A549 (cell line): ENCODE results near the gene BAIAP2L1. TPM values are rescaled to one million over a fixed set of nuclear protein-coding genes. Genes with fewer than 3 reads are reported as not detected.
A peak's percentile ranks its signal among the peaks of the same experiment; 100 is the strongest.

Source experiments
- ATAC-seq, 2 experiments: fragments of 200-7000 bp in 1 of 2; fragments of >200 bp in 1 of 2; cut with Nextera tagmentation in 1 of 2; cut with Tn5 transposase in 1 of 2; 3 replicates each; pipeline versions ENCODE4 v1.8.0 to v1.9.1; 2018 to 2020; ENCODE audit warnings: mild to moderate bottlenecking in 1 of 2, moderate library complexity in 1 of 2
- CTCF ChIA-PET: fragments of 300-600 bp; sonication (Branson Sonifier 250); formaldehyde crosslinking; extraction: SDS; loops from one replicate; lab custom pipeline; 2021; ENCODE audit warnings: antibody characterized with exemption, inconsistent platforms; lab: Yijun Ruan, JAX
- POLR2A ChIA-PET: fragments of 350-600 bp; formaldehyde crosslinking; extraction: SDS; loops from one replicate; lab custom pipeline; 2021; ENCODE audit warnings: antibody characterized with exemption, inconsistent platforms; lab: Yijun Ruan, JAX
- DNase-seq, 2 experiments: peaks; one replicate each; pipeline versions ENCODE4 v3.0.0 to v3.0.0-alpha.2; 2011 to 2016; ENCODE audit warnings: low read depth in 1 of 2, low spot score in 1 of 2
- FAIRE-seq: peaks from 2 replicates; lab custom pipeline; 2011; peaks lifted over from hg19 to GRCh38; lab: Jason Lieb, UNC
- H3K27ac ChIP-seq, 2 experiments: fragments of >200 bp; sonication (Bioruptor Twin); formaldehyde crosslinking; 3 replicates each; pipeline ENCODE4 v1.5.1; 2016 to 2017
- H3K4me1 ChIP-seq: fragments of >200 bp; sonication (Bioruptor Twin); formaldehyde crosslinking; 3 replicates; pipeline ENCODE4 v1.6.1; 2016
- H3K4me2 ChIP-seq: fragments of >200 bp; sonication (Bioruptor Twin); formaldehyde crosslinking; 3 replicates; pipeline ENCODE4 v1.6.1; 2016
- H3K4me3 ChIP-seq: fragments of >200 bp; sonication (Bioruptor Twin); formaldehyde crosslinking; 3 replicates; pipeline ENCODE4 v1.5.1; 2016
- H3K9me3 ChIP-seq: fragments of >200 bp; sonication (Bioruptor Twin); formaldehyde crosslinking; 3 replicates; pipeline ENCODE4 v1.6.1; 2016
- BHLHE40 ChIP-seq: IDR thresholded peaks from 2 replicates; pipeline ENCODE4 v1.6.1; 2012; ENCODE audit warnings: low read depth, low read length, inconsistent platforms
- CBX2 ChIP-seq: fragments of 200-600 bp; sonication (generic); IDR thresholded peaks from 2 replicates; pipeline ENCODE4 v1.6.1; 2016; ENCODE audit warnings: low read depth, mild to moderate bottlenecking, borderline replicate concordance
- CEBPB ChIP-seq, 2 experiments: fragments of >200 bp in 1 of 2; sonication (Bioruptor Twin) in 1 of 2; formaldehyde crosslinking in 1 of 2; IDR thresholded peaks; 2 replicates each; pipeline ENCODE4 v1.6.1; 2012 to 2016
- CHD4 ChIP-seq: fragments of 200-600 bp; sonication (generic); IDR thresholded peaks from 2 replicates; pipeline ENCODE4 v1.6.1; 2016; ENCODE audit warnings: antibody characterized with exemption, mild to moderate bottlenecking, borderline replicate concordance
- ESRRA ChIP-seq: fragments of 150-350 bp; IDR thresholded peaks from 2 replicates; pipeline ENCODE4 v1.6.1; 2014; ENCODE audit warnings: mild to moderate bottlenecking, low read length, borderline replicate concordance
- HDAC2 ChIP-seq: fragments of 200-600 bp; sonication (generic); IDR thresholded peaks from 2 replicates; pipeline ENCODE4 v1.6.1; 2016
- KDM1A ChIP-seq: fragments of 200-600 bp; sonication (generic); IDR thresholded peaks from 2 replicates; pipeline ENCODE4 v1.6.1; 2016; ENCODE audit warnings: low read depth, mild to moderate bottlenecking
- KDM5A ChIP-seq: fragments of 200-600 bp; sonication (generic); IDR thresholded peaks from 2 replicates; pipeline ENCODE4 v1.6.1; 2016; ENCODE audit warnings: antibody characterized with exemption, mild to moderate bottlenecking
- NPAS2 ChIP-seq: fragments of 250-450 bp; sonication (Bioruptor Pico); IDR thresholded peaks from 2 replicates; pipeline ENCODE4 v1.8.0; 2022; ENCODE audit warnings: mild to moderate bottlenecking, moderate library complexity, borderline replicate concordance
- NR3C1 ChIP-seq: fragments of >200 bp; sonication (Bioruptor Twin); formaldehyde crosslinking; IDR thresholded peaks from 3 replicates; pipeline ENCODE4 v1.6.1; 2017
- PHF8 ChIP-seq: fragments of 200-600 bp; sonication (generic); IDR thresholded peaks from 2 replicates; pipeline ENCODE4 v1.6.1; 2016; ENCODE audit warnings: low read depth, mild to moderate bottlenecking, antibody characterized with exemption, moderate library complexity, borderline replicate concordance
- RCOR1 ChIP-seq: fragments of 150-350 bp; IDR thresholded peaks from 2 replicates; pipeline ENCODE4 v1.6.1; 2014; ENCODE audit warnings: antibody characterized with exemption, low read length, low read depth
- SMC3 ChIP-seq: fragments of >200 bp; sonication (Bioruptor Twin); formaldehyde crosslinking; IDR thresholded peaks from 3 replicates; pipeline ENCODE4 v1.6.1; 2018; ENCODE audit warnings: inconsistent platforms
- WGBS: methylation state at CpG from one replicate; pipeline ENCODE4 v1.1.6; 2017; ENCODE audit errors: missing lambda C conversion rate; 5-methylcytosine and 5-hydroxymethylcytosine counted together
- polyA plus RNA-seq, 4 experiments: library from polyadenylated mRNA; depleted of rRNA in 3 of 4; stranded (reverse); fragments of >200 nt; fragmentation: RNase III in 1 of 4; extraction: RNeasy Plus Mini Kit Qiagen cat#74134 plus additional on column Dnase treatment in 1 of 4; gene quantifications; 2 replicates in 3 of 4; 3 replicates in 1 of 4; pipeline ENCODE4 v1.2.3, GENCODE V29; 2011 to 2017
- TF ChIP-seq, protein P1 (sequence below): IDR thresholded peaks from 2 replicates; pipeline ENCODE4 v1.6.1; 2012; ENCODE audit warnings: low read depth, borderline replicate concordance
- TF ChIP-seq, protein P2 (sequence below): fragments of 150-350 bp; IDR thresholded peaks from 2 replicates; pipeline ENCODE4 v1.6.1; 2014; ENCODE audit warnings: low read depth, mild to moderate bottlenecking, low read length
- TF ChIP-seq, protein P3 (sequence below): IDR thresholded peaks from 2 replicates; pipeline ENCODE4 v1.6.1; 2012
- TF ChIP-seq, protein P4 (sequence below): fragments of 250-450 bp; sonication (Bioruptor Pico); IDR thresholded peaks from 2 replicates; pipeline ENCODE4 v1.5.0; 2021; ENCODE audit warnings: mild to moderate bottlenecking, moderate library complexity, borderline replicate concordance
- TF ChIP-seq, protein P5 (sequence below): fragments of >200 bp; sonication (Bioruptor Twin); formaldehyde crosslinking; IDR thresholded peaks from 3 replicates; pipeline ENCODE4 v1.6.1; 2016

The BAIAP2L1 gene
- polyA plus RNA-seq, 2 of the 4 experiments (the other 2 are of a cell fraction), result 39.4 to 89.3 TPM

DNA sequence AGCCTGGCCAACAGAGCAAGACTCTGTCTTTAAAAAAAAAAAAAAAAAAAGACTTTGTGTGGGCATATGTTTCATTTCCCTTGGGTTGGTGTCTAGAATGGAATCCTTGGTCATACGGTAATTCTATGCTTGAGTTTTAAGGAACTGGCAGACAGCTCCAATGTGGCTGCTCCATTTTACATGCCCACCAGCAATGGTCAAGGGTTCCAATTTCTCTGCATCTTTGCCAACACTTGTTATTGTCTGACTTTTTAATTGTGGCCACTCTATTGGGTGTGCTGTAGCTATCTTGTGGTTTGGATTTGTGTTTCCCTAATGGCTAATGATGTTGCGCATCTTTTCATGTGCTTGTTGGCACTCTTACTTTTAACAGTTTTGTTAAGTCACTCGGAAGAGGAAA, 61.8 kb downstream of the BAIAP2L1 start:
- no peak for ATAC-seq
- no peak for TF ChIP-seq BHLHE40
- TF ChIP-seq KDM1A, result 0 out of 2 replicates have a peak, but pooled peaks have one; percentile 40
- H3K27ac ChIP-seq, result no peak overlapping the region
- H3K4me1 ChIP-seq, result peaks cover 29% of the 10 kb centered on the region
- no peak for DNase-seq
- ChIA-PET POLR2A (no interaction called here), CTCF (interaction anchor here (0.6 to 2.6 kb wide), 3 partner anchors 62 to 1581 kb away, joined by 3 to 10 read pairs (median 4); partner anchors contain the start of gene BAIAP2L1)
- H3K9me3 ChIP-seq, result no peaks in the 10 kb centered on the region
- H3K4me3 ChIP-seq, result no peak overlapping the region
- WGBS, result 95% methylated on average over 3 of the region's 3 CpGs
- no peak overlapping the region for H3K4me2 ChIP-seq
- FAIRE-seq, result no peak

DNA sequence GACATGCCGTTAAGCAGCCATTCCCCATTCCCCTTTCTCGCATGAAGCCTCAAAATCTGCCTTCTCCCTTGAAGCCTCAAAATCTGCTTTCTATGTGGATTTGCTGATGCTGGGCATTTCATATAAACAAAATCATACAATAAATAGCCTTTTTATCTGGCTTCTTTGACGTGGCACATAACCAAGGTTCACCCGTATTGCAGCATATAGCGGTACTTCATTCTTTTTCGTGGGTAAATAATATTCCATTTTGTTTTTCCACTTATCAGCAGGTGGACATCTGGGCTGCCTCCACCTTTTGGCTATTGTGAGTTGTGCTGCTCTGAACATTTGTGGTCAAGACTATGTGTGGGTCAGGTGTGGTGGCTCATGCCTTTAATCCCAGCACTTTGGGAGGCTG, 62.4 kb downstream of the BAIAP2L1 start:
- 95% methylated on average over 6 of the region's 6 CpGs for WGBS
- Histone ChIP-seq H3K4me1 (peaks cover 26% of the 10 kb centered on the region), H3K9me3 (no peaks in the 10 kb centered on the region), H3K27ac (no peak overlapping the region), H3K4me2 (no peak overlapping the region), H3K4me3 (no peak overlapping the region)
- POLR2A ChIA-PET, result no interaction called here
- no peak for TF ChIP-seq CBX2
- TF ChIP-seq, protein P1, sequence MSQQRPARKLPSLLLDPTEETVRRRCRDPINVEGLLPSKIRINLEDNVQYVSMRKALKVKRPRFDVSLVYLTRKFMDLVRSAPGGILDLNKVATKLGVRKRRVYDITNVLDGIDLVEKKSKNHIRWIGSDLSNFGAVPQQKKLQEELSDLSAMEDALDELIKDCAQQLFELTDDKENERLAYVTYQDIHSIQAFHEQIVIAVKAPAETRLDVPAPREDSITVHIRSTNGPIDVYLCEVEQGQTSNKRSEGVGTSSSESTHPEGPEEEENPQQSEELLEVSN, result no peak
- TF ChIP-seq, protein P2, sequence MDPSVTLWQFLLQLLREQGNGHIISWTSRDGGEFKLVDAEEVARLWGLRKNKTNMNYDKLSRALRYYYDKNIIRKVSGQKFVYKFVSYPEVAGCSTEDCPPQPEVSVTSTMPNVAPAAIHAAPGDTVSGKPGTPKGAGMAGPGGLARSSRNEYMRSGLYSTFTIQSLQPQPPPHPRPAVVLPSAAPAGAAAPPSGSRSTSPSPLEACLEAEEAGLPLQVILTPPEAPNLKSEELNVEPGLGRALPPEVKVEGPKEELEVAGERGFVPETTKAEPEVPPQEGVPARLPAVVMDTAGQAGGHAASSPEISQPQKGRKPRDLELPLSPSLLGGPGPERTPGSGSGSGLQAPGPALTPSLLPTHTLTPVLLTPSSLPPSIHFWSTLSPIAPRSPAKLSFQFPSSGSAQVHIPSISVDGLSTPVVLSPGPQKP, result no peak
- no peak for TF ChIP-seq KDM5A
- TF ChIP-seq, protein P3, sequence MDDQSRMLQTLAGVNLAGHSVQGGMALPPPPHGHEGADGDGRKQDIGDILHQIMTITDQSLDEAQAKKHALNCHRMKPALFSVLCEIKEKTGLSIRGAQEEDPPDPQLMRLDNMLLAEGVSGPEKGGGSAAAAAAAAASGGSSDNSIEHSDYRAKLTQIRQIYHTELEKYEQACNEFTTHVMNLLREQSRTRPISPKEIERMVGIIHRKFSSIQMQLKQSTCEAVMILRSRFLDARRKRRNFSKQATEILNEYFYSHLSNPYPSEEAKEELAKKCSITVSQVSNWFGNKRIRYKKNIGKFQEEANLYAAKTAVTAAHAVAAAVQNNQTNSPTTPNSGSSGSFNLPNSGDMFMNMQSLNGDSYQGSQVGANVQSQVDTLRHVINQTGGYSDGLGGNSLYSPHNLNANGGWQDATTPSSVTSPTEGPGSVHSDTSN, result no peak
- no peak for TF ChIP-seq NR3C1
- no peak for TF ChIP-seq NPAS2 (CRISPR knock-in tag)
- no peak for TF ChIP-seq ESRRA
- TF ChIP-seq PHF8, result no peak
- TF ChIP-seq RCOR1, result no peak
- TF ChIP-seq CEBPB (IDR thresholded peaks at IDR 0.05), result no peak
- TF ChIP-seq, protein P4, sequence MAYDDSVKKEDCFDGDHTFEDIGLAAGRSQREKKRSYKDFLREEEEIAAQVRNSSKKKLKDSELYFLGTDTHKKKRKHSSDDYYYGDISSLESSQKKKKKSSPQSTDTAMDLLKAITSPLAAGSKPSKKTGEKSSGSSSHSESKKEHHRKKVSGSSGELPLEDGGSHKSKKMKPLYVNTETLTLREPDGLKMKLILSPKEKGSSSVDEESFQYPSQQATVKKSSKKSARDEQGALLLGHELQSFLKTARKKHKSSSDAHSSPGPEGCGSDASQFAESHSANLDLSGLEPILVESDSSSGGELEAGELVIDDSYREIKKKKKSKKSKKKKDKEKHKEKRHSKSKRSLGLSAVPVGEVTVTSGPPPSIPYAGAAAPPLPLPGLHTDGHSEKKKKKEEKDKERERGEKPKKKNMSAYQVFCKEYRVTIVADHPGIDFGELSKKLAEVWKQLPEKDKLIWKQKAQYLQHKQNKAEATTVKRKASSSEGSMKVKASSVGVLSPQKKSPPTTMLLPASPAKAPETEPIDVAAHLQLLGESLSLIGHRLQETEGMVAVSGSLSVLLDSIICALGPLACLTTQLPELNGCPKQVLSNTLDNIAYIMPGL (CRISPR knock-in tag), result no peak
- no peak for TF ChIP-seq SMC3
- no peak for TF ChIP-seq CHD4
- TF ChIP-seq HDAC2, result no peak
- TF ChIP-seq, protein P5, sequence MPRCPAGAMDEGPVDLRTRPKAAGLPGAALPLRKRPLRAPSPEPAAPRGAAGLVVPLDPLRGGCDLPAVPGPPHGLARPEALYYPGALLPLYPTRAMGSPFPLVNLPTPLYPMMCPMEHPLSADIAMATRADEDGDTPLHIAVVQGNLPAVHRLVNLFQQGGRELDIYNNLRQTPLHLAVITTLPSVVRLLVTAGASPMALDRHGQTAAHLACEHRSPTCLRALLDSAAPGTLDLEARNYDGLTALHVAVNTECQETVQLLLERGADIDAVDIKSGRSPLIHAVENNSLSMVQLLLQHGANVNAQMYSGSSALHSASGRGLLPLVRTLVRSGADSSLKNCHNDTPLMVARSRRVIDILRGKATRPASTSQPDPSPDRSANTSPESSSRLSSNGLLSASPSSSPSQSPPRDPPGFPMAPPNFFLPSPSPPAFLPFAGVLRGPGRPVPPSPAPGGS, result no peak
- no peak; the same call in 1 of the 2 replicates for TF ChIP-seq KDM1A
- CTCF ChIA-PET, result interaction anchor here (1.2 to 1.3 kb wide), 2 partner anchors 23 to 83 kb away, joined by 3 to 4 read pairs; no protein-coding TSS in a partner anchor
- ATAC-seq, result no peak
- no peak for FAIRE-seq
- DNase-seq, result no peak
